Activated CD8-positive, alpha-beta memory T cell treated with anti-CD3 and anti-CD28 coated beads, Interleukin-2, amount 50 U/mL, for 4 hours (primary cell): ENCODE results near the gene PRCP.
A peak's percentile ranks its signal among the peaks of the same experiment; 100 is the strongest.
"Not testable (repeated sequence)": the region's sequence is repeated elsewhere in the genome, so short reads cannot be mapped to it uniquely, and the experiment has no call there.

Experiments
- DNase-seq: peaks from one replicate; pipeline ENCODE4 v3.0.0-alpha.2; 2020

PRCP gene

DNA sequence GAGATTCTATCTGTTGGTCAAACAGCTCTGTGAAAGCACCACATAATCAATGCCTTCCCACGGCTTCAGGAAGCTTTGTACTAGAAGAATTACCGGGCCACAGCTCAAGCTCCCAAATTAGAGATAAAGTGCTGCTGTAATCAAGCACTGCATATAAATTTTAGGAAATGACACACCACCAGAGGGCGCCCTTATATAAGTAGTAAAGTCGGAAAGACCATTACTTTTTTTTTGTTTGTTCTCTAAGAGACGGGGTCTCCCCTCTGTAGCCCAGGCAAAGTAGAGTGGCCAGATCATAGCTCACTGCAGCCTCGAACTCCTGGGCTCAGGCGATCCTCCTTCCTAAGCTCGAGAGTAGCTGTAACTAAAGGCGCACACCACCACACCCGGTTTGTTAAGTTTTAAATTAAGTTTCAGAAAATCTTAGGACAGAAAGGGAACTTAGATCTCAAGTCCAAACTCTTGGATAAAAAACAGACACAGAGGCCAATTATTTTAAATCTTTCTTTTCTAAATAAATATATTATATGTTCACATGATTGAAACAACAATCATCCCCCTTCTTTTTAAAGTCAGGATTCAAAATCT lies 32.6 kb downstream of the PRCP start:
- peak; percentile 72 for DNase-seq

DNA sequence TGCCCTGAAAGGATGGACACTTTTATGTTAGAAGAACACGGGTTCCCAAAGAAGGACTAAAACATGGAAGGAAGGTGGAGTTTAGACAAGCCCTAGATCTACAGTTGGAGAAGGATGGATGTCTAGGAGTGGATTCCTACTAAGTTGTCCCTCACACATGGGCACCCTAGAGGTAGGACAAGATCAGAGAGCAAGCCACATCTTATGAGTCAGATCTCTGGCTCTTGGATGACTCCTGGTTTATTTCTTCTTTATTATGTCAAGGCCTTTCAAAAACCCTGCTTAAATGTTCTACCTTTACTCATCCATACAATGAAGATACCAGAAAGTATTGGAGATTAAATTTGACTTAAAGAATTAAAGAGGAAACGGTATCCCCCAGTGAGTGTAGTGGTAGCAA lies 34.4 kb downstream of the PRCP start:
- no peak for DNase-seq

DNA sequence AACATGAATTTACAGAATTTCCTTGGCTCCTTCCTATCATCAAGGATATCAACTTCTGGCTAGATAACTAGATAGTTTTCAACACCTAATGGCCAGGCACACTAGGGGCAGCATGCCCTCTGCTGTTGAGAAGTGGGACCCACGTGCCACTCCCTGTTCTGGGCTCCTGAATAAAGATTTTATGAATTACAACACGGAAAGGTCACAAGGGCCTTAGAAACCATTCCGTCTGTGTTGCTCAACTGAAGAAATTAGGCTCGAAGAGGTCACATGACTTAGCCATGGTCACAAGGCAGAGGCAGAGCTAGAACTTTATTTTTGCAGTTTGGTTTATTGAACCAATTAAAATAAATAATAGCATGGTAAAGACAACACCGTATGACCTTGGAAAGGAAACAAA lies 36.0 kb downstream of the PRCP start:
- DNase-seq: no peak

DNA sequence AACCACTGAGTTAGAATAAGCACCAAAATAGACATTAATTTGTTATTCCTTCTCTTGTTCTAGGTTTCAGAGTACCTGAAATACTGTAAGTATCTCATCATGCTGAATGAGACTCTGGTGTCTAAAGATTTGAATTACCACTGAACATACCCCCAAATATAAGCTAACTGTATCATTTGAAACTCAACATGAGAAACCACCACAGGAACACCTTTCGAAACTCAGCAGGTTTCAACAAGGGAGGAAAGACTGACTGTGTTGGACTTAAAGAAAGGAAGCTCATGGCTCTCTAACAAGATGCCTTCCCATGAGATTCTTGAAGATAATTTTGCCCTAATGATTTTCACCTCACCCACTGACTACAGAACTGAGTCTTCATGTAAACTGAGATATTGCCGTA lies 37.0 kb downstream of the PRCP start:
- DNase-seq: no peak

DNA sequence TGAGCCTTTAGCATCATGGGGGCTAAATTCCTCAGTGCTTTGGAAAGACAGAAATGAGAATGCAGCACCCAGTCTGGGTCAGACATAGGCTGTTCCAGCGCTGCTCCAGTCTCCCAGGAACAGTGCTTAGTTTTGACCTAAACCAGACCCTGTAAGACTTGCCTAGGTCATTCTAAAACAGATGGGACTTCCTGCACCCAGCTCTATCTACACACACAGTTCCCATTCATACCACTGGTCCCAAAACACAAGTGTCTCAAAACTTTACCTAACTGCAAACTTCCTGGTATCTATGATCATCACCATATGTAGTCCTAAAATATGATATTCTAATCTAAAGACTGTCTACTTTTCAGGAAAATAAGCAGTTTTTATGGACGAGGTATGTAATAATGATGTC lies 37.9 kb downstream of the PRCP start:
- DNase-seq: no peak

DNA sequence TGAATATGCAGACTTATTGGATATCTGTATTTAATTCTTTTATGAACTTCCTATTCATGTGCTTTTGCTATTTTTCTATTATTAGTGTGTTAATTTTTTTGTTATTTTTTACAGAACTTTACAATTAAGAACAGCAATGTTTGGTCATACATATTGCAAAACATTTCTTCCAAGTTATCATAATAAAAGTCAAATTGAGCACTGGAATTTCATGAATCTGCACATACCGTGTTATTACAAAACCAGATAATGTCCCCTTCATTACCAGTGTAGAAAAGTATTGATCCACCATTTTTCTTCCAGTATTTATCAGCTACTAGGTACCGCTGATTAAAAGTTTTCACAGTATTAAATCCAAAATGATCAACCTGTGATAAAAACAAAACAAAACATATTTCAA lies 40.5 kb downstream of the PRCP start:
- DNase-seq: no peak

DNA sequence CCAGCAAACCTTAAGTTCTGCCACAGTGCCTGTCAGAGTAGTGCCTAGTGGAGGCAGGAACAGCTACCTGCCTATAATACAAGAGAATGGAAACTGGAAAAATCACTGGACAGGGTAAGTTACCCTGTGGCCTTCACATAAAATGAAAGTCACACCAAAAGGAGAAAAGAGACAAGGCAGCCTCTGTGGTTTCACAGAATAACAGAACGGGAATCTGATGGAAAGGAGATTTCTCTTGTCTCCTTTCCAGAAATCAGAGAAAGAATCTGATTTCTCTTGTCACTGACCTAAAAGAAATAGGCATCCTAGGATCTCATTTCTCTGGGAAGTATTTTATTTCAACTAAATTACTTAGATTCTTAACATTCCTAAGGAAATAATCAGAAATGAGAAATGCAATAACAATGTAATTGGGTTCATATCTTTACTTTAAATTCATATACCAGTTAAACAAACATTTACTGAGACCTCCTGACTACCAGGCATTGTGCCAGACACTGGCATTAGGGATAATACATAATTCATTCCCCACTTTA lies 41.6 kb downstream of the PRCP start:
- DNase-seq: no peak

DNA sequence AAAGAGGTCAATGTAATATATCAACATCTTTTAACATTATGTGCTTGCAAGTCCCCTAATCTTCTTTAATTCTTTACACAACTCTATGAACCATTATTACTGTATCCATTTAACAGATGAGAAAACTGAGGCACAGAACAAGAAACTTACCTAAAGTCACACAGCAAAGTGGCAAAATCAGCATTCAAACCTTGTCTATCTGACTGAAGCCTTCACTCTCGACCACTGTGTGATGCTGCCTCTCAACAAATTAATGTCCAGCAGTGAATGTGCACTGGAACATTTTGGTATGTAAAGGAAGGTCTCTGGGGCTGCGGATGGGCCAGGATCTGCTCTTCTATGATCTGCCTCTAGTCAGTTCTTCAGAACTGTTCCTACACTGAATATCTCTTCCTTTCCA lies 42.1 kb downstream of the PRCP start:
- no peak for DNase-seq

DNA sequence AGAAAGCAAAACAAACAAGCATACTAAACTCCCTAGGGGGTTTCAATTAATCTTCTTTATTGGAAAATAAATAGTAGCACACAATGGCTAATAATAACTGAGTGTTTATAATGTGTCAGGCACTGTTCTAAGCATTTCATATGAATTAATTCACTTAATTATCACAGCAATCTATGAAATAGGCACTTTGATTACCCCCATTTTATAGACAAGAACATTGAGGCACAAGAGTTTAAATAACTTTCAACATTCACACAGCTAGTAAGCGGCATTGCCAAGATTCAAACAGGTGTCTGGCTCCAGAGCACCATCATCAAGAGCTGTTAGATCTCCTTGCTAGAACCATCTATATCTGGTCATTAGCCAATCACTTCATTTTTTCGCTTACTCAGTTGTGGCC lies 43.1 kb downstream of the PRCP start:
- DNase-seq: no peak

DNA sequence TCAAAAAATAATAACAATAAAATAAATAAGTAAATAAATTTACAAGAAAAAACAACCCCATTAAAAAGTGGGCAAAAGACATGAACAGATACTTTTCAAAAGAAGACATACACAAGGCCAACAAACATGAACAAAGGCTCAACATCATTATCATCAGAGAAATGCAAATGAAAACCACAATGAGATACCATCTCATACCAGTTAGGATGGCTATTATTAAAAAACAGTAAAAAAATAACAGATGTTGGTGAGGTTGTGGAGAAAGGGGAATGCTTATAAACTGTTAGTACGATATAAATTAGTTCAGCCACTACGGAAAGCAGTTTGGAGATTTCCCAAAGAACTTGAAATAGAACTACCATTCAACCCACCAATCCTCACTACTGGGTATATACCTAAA lies 44.6 kb downstream of the PRCP start:
- DNase-seq: no peak

DNA sequence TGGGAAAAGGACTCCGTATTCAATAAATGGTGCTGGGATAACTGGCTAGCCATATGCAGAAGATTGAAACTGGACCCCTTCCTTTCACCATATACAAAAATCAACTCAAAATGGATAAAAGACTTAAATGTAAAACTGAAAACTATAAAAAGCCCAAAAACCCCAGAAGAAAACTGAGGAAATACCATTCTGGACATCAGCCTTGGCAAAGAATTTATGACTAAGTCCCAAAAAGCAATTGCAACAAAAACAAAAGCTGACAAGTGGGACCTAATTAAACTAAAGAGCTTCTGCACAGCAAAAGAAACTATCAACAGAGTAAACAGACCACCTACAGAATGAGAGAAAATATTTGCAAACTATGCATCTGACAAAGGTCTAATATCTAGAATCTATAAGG lies 45.3 kb downstream of the PRCP start:
- DNase-seq: not testable (repeated sequence)

DNA sequence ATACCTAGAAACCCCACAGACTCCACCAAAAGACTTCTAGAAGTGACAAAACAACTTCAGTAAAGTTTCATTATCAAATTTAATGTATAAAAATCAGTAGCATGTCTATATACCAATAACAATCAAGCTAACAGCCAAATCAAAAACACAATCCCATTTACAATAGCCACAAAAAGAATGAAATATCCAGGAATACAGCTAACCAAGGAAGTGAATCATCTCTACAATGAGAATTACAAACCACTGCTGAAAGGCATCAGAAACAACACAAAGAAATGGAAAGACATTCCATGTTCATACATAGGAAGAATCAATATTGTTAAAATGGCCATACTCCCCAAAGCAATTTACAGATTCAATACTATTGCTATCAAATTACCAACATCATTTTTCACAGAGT lies 46.0 kb downstream of the PRCP start:
- no peak for DNase-seq

DNA sequence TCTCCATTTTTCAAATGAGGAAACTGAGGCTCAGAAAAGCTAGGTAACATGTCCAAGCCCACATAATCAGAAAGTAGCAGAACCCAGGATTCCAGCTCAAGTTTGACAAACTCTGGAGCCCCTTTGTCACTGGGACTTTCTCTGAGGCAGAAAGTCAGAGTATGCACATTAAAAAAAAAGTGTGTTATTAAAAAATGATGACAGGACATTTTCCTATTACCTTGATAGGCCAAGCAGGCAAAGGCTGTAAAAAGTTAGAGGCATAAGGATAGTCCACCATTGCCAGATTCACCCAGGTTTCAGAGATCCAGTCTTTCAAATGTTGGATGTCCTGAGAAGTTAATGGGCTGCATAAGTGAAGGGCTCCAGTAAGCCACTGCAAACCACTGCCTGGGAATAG lies 51.4 kb downstream of the PRCP start:
- DNase-seq: no peak

DNA sequence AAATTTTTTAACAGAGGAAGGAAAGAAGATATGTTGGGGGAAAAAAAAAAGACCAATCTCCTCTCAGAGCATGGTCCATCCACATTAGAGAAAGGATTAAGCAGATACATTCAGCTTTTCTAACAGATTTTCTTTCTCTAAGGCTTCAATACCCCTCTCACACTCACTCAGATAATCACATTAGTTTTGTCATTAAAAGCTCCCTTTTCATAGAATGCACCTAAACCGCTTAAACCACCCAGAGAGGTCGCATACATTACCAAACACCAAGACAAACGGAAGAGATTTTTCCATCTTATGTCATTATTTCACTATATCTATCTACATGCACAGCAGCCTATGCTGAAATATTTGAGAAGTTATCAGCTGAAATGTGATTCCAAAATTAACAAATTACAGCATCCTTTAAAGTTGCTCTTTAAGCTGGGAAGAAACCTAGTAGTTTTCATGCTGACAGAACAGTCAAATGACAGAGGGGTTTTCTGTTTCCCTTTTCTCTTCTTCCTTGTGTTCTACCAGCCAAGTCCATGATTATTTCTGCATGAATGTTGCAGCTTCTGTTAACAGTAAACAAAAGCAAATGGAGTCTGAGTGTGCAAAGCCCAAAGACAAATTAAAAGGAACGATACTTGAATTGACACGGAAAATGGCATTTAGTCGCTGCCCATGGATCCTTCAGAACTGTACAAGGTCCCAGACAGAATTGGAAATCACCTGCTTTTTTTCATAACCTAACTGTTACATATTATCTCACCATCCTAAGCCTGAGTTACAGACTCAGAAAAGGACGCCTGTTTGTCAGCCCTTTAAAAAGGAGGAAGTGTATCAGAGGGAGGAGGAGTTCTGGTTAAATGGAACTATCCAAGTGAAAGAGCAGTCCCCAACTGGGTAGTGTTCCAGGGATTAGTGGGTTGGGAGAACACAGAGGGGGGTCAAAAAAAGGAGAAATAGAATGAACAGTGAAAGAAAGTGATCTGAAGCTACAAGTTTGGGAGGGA lies 54.6 kb downstream of the PRCP start:
- no peak for DNase-seq

DNA sequence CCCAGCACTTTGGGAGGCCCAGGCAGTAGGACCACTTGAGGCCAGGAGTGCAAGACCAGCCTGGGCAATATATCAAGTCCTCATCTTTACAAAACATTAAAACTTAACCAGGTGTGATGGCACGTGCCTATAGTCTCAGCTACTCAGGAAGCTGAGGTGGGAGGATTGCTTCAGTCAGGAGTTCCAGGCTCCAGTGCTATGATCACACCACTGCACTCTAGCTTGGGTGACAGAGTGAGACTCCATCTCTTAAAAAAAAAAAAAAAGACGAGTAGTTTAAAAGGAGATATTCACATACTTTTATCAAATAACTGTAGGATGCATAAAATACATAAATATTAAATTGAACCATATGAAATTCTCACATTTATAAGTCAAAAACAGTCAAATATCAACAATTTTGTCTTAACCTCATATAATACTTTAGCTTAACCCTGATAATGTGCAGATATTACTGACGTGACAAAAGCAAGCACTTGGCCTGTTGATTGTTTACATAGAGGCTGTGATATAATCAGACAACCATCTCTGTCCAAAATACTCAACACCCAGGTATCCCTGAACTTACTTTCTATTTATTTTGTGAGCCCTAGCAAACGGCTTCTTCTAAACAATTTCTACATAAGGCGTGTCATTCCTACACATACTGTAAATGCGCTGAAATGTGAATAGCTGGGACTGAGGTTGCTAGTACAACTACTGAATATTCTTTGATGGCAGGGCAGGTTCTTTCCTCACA lies 57.0 kb downstream of the PRCP start:
- DNase-seq: no peak

DNA sequence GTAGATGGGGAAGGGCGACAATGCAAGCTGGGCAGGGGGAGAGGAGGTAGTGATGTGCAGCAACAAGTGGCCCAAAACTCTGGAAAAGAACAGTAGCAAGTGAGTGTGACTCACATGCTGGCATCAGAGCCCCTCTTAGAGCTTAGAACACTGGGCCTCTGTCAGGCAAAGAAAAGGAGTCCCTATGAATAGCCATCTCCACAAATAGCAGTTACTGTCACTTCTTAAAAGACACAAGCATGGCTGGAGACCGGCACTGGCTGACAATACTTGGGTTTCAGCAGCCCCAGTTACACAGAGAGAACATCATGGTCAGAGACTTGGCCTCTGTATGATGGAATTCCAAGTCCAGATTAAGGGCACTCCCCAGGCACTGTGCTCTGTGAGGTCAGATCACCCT lies 58.2 kb downstream of the PRCP start:
- DNase-seq: no peak

DNA sequence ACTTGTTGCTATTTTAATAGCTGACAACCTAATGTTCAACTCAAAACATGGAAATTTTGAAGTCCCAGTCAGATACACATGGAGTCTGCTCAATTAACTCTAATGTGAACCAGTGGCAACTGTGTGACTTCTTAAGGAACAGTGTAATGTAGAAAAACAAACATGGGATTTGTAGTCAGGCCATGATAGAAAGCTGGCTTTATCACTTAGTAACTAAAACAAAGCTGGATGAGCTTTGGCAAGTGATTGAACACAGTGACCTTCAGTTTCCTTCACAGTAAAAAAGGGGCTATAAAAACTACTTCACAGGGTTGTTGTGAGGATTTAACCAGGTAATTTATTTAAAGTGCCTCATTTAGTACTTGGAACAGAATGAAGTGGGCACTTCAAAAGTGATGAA lies 62.6 kb downstream of the PRCP start:
- no peak for DNase-seq

DNA sequence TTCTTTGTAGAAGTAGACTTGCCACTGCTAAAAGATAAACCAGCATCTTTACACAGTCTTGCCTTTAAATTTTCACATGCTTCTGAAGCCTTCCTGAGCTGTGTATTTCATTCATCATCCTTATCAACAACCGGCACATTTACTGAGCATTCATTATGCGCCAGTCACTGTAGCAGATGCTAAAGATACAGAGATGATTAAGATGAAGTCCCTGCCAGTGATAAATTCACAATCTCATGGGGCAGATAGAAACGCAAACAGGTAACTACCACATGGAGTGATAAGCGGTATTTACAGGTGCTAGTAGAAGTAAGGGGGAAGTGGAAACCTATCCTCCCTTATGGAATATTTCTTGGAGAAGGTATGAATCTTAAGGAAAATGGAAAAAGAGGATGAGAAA lies 67.2 kb downstream of the PRCP start:
- no peak for DNase-seq

DNA sequence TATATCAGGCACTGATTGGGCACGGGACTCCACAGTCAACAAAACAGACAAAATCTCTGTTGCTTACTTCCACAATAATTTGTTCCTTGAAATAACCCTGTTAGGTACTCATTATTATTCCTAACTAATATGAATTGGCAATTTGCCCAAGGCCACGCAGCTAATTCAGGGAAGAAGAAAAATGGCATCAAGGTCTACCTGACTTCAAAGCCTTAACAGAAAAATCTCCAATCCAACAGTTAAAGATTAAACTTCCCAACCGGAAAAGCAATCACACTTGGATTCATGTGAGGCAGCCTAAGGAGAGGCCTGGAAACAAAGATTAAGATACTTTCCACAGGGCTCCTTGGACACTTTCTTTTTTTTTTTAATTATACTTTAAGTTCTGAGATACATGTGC lies 68.9 kb downstream of the PRCP start:
- DNase-seq: no peak

DNA sequence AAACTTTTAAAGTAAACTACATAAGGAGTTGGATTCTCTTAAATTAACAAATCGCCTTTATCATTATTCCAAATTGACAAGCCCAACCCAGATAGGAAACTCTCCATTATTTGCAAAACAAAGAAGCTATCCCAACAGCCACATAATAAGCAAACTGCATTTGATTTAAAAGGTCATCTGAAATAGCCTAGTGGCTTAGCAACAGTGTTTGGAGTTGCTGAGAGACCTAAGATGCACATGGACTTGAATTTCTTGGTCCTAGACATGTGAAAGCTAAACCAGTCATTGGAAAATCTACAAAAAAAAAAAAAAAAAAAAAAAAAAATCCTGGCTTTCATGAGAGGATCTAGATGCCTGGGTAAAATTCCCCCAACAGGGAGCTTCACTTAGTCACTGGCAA lies 69.5 kb downstream of the PRCP start:
- no peak for DNase-seq

DNA sequence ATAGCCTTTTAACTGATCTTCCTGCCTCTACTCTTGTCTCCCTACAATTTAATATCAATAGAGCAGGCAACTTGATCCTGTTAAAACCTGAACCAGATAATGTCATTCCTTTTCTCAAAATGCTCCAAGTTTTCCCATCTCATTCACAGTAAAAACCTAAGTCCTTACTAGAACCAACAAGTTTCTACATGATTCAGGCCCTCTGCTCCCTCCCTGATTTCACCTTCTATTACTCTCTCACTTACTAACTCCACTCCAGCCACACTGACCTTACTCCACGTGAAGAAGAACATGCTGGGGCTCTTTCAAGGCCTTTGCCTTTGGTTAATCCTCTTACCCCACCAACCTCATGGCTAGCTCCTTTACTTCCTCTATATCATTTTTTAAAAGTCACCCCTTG lies 71.1 kb downstream of the PRCP start:
- DNase-seq: no peak

DNA sequence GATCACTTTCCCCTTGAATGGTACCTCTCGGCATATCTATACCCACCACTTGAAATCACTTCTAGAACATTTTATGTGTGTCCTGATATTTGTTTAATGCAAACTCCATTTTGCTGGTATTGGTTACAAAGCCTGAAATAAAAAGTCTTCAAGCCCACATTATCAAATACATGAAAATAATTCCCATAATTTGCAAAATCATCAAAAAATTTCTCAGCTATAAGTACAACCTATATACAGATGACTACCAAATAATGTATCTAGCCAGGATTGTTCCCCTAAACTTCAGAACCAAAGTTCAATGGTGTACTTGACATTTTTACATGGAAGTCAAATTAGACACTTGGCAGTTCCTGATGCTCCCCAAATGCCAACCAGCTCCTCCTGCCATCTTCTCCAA lies 71.8 kb downstream of the PRCP start:
- DNase-seq: no peak

DNA sequence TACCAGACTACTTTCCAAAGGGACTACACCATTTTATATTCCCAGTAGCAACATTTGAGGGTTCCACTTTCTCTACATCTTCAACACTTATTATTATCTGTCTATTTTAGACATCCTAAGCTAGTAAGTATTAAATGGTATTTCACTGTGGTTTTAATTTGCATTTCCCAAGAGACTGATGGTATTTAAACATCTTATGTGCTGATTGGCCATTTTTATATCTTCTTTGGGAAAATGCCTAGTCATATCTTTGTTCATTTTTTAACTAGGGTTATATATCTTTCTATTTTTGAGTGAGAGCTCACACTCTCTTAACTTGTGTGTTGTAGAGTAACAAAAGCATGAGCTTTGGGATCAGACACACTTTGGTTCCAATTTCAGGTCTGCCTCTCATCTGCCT lies 73.7 kb downstream of the PRCP start:
- no peak for DNase-seq
